Mesodermal cell (in vitro differentiated cells): ENCODE results near the gene CDKL4.

Experiments
- H3K27ac ChIP-seq: 2 replicates; pipeline ENCODE4 v1.7.0; 2013; ENCODE audit warnings: mild to moderate bottlenecking, low read depth, low read length, moderate library complexity; ENCODE audit not compliant: severe bottlenecking
- H3K36me3 ChIP-seq: 2 replicates; pipeline ENCODE4 v1.7.1; 2013; ENCODE audit warnings: mild to moderate bottlenecking, low read length, moderate library complexity; ENCODE audit not compliant: control insufficient read depth, insufficient read depth
- H3K4me1 ChIP-seq: one replicate; pipeline ENCODE4 v1.7.1; 2013; ENCODE audit warnings: mild to moderate bottlenecking, low read length; ENCODE audit not compliant: insufficient read depth, control insufficient read depth, poor library complexity, severe bottlenecking
- H3K4me3 ChIP-seq: 2 replicates; pipeline ENCODE4 v1.7.0; 2013; ENCODE audit warnings: low read length, control low read depth, mild to moderate bottlenecking; ENCODE audit not compliant: insufficient read depth, poor library complexity, severe bottlenecking; ENCODE audit errors: extremely low read depth
- H3K9me3 ChIP-seq: 2 replicates; pipeline ENCODE4 v1.7.1; 2013; ENCODE audit warnings: mild to moderate bottlenecking, low read length, moderate library complexity; ENCODE audit not compliant: control insufficient read depth
- WGBS, 2 experiments: methylation state at CpG; one replicate each; pipeline ENCODE4 v1.1.5; 2013; ENCODE audit warnings: missing lambda C conversion rate in 2 of 2; ENCODE audit not compliant: insufficient coverage in 2 of 2; 5-methylcytosine and 5-hydroxymethylcytosine counted together

The CDKL4 gene

GRCh38 chr2:39228413-39229209 is 15.2 kb downstream of the CDKL4 start:
- no peaks in the 10 kb centered on the region for H3K9me3 ChIP-seq
- no peak overlapping the region for H3K4me3 ChIP-seq
- H3K4me1 ChIP-seq: no peaks in the 10 kb centered on the region
- WGBS, 2 experiments: 18 to 22% methylated on average over 8 to 9 of the region's 19 CpGs
- H3K27ac ChIP-seq: no peak overlapping the region
- no peaks in the 10 kb centered on the region for H3K36me3 ChIP-seq

GRCh38 chr2:39227628-39228412 is 15.9 kb downstream of the CDKL4 start:
- Histone ChIP-seq H3K36me3 (no peaks in the 10 kb centered on the region), H3K27ac (no peak overlapping the region), H3K9me3 (no peaks in the 10 kb centered on the region), H3K4me1 (no peaks in the 10 kb centered on the region), H3K4me3 (no peak overlapping the region)
- 43 to 50% methylated on average over 4 to 5 of the region's 9 CpGs for WGBS, 2 experiments

GRCh38 chr2:39225567-39225966 is 18.2 kb downstream of the CDKL4 start:
- H3K36me3 ChIP-seq: no peaks in the 10 kb centered on the region
- H3K9me3 ChIP-seq: no peaks in the 10 kb centered on the region
- no CpG with 5 or more reads among the region's 1 CpG for WGBS, 2 experiments
- H3K27ac ChIP-seq: no peak overlapping the region
- no peak overlapping the region for H3K4me3 ChIP-seq
- no peaks in the 10 kb centered on the region for H3K4me1 ChIP-seq

- Histone ChIP-seq H3K4me1 (no peaks in the 10 kb centered on the region), H3K36me3 (no peaks in the 10 kb centered on the region), H3K4me3 (no peak overlapping the region), H3K9me3 (no peaks in the 10 kb centered on the region), H3K27ac (no peak overlapping the region)
- WGBS, 2 experiments: no CpG with 5 or more reads among the region's 1 CpG
Observed at GRCh38 chr2:39223909-39224308, 19.9 kb downstream of the CDKL4 start.

GRCh38 chr2:39221459-39221858 is 22.3 kb downstream of the CDKL4 start:
- H3K36me3 ChIP-seq: no peaks in the 10 kb centered on the region
- no peaks in the 10 kb centered on the region for H3K4me1 ChIP-seq
- 98 to 100% methylated on average over 3 of the region's 3 CpGs for WGBS, 2 experiments
- H3K4me3 ChIP-seq: no peak overlapping the region
- H3K9me3 ChIP-seq: no peaks in the 10 kb centered on the region
- H3K27ac ChIP-seq: no peak overlapping the region

DNA sequence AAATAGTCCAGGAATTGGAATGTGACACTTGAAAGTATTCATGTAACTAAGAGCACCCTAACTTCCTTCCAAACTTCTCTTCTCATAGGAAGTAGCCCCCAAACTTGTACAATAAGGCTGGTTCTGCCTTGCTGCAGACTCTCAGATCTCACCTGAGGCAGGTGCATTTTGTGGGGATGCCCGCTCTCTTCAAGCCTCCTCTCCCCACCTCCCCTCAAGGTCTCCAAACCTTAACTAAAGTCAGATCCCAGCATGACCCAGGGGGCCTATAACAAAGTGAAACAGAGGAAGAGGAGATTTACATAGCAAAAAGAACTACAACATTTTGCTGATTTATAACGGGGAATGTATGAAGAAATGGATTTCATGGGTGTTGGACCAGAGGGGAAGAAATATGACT is 23.6 kb downstream of the CDKL4 start:
- 83 to 90% methylated on average over 1 to 2 of the region's 2 CpGs for WGBS, 2 experiments
- Histone ChIP-seq H3K27ac (no peak overlapping the region), H3K36me3 (no peaks in the 10 kb centered on the region), H3K4me3 (no peak overlapping the region), H3K4me1 (no peaks in the 10 kb centered on the region), H3K9me3 (no peaks in the 10 kb centered on the region)

GRCh38 chr2:39218391-39218790 is 25.4 kb downstream of the CDKL4 start:
- Histone ChIP-seq H3K4me1 (no peaks in the 10 kb centered on the region), H3K27ac (no peak overlapping the region), H3K36me3 (no peaks in the 10 kb centered on the region), H3K9me3 (no peaks in the 10 kb centered on the region), H3K4me3 (no peak overlapping the region)
- 79 to 93% methylated on average over 3 to 5 of the region's 5 CpGs for WGBS, 2 experiments

GRCh38 chr2:39217192-39217550 is 26.6 kb downstream of the CDKL4 start:
- Histone ChIP-seq H3K36me3 (no peaks in the 10 kb centered on the region), H3K27ac (no peak overlapping the region)
- 93 to 97% methylated on average over 3 of the region's 4 CpGs for whole genome bisulfite sequencing, 2 experiments

GRCh38 chr2:39216346-39217191 is 27.2 kb downstream of the CDKL4 start:
- 89 to 96% methylated on average over 10 to 11 of the region's 12 CpGs for WGBS, 2 experiments
- no peaks in the 10 kb centered on the region for H3K4me1 ChIP-seq
- H3K36me3 ChIP-seq: no peaks in the 10 kb centered on the region
- H3K27ac ChIP-seq: no peak overlapping the region
- H3K9me3 ChIP-seq: no peaks in the 10 kb centered on the region
- no peak overlapping the region for H3K4me3 ChIP-seq

More at GRCh38 chr2:39217192-39217550, 26.6 kb downstream of the CDKL4 start:
- no peak overlapping the region for H3K4me3 ChIP-seq
- no peaks in the 10 kb centered on the region for H3K9me3 ChIP-seq
- H3K4me1 ChIP-seq: no peaks in the 10 kb centered on the region

DNA sequence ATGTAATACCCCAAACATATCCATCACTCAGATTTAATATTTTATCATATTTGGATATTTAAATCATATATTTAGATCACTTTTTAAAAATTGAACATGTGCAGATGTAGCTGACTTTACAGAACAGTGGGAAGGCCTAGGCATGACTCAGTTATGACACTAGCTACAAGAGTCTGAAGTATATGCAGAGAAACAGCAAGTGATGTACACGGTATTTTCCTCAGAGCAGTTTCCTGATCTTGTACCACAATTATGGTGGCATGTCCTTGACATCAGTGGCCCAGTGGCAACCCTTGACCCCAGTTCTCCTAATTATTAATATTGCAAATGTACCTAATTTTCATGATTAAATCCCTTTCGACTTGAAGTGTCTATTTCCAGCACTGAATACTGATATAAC is 28.2 kb downstream of the CDKL4 start:
- no peak overlapping the region for H3K4me3 ChIP-seq
- no peaks in the 10 kb centered on the region for H3K36me3 ChIP-seq
- 100% methylated on average over 1 to 2 of the region's 2 CpGs for WGBS, 2 experiments
- no peaks in the 10 kb centered on the region for H3K9me3 ChIP-seq
- H3K27ac ChIP-seq: no peak overlapping the region
- no peaks in the 10 kb centered on the region for H3K4me1 ChIP-seq
